Left kidney (tissue), 2 donors: ENCODE data around the gene ANKRD62. TPM values are rescaled to one million over a fixed set of nuclear protein-coding genes. Genes with fewer than 3 reads are reported as not detected.
"Not testable (repeated sequence)": the region's sequence is repeated elsewhere in the genome, so short reads cannot be mapped to it uniquely, and the experiment has no call there.

Experiments used
- DNase-seq: peaks from one replicate; pipeline ENCODE4 v3.0.0-alpha.2; 2013
- polyA plus RNA-seq: library from polyadenylated mRNA; unstranded; fragments of 120-200 nt; gene quantifications from one replicate; pipeline ENCODE4 v1.2.1, GENCODE V29; 2013; ENCODE audit not compliant: insufficient read length

The ANKRD62 gene
- polyA plus RNA-seq, 1 donor = 0.10 TPM

DNA sequence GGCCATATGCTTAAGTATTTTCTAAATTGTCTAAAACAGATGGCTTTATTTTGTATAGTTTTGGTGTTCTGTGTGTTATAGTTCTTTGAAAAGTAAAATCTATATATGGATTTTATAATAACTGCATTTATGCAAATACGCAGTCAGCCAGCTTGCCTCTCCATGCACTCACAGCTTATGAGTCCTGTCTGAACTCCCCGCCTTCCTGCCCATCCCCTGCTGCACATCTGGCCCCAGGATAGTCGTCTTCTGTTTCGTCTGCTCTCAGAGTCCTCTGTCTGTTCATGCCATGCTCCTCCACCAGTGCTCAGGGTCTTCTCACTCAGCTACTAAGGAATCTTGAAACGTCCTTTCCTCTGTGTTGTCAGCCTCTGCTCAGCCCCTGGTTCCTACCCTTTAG is 28.2 kb upstream of the ANKRD62 start:
- no peak for DNase-seq

DNA sequence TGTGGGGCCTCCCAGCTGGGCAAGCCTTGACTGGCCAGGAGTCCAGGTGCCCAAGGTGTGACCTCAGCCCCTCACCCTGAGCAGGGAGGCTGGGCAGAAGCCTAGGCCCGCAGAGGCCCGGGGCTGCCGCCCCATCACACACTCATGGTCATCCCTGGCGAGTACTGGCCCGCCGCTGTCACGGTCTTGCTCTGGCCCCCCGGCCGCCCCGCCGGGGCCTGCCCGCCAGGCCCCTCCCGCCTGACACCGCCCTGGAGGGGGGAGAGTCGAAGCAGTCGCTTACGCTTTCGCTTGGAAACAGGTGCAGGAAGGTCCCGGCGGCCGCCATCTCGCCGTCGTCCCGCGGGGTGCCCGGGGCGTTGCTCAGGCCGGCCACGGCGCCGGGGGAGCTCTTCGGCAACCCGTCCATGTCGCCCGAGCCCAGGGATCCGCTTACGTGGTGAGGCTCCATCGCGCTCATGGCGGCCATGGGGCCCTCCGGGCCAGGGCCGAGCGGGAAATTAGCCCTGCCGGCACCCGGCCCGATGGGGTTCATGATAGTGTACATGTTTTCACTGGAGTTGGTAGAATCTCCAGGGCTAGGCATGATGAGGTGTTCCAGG is 26.6 kb upstream of the ANKRD62 start:
- DNase-seq = no peak

DNA sequence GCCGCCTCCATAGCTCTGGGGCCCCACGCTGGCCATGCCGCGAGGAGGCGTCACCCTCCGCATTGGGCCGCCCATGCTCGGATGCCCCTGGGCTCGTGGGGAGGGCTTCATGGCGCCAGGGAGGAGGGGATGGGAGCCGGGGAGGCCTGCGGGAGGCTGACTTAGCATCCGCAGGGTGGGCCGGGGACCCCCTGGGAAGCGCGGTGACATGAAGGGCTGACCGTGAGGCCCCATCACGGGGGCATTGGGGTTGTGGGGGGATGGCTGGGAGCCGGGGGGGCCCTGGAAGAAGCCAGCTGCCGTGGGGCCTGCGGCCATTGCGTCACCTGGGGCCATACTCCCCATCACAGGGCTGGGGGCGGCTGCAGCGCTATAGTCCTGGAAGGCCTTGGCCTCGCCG is 26.0 kb upstream of the ANKRD62 start:
- DNase-seq = no peak

DNA sequence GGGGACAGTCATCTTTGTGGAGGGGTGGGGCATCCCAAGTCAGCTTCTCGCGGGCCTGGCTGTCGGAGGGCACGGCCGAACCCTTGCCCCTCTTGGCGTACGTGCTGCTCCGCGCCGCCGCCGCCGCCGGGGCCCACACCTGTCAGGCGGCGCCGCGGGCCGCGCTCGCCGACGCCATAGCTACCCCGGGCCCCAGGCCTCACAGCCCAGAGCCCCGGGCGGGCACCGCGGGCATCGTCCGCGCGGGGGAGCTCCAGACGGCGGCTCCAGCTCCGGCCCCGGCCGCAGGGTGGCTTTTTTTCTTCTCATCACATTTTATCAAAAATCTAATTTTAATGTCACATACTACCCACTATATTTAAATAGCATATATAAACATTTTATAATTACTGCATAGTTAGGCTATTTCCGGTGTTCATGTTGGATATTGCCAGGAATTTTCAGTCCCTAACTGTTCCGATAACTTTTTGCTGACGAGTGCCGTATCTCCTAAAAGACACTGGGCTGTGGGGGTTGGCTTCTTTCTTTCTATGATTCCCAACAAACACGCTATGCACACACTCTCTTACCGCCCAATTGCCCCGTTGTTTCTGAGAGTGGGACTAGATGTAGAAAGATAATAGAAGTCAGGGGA is 25.2 kb upstream of the ANKRD62 start:
- not testable (repeated sequence) for DNase-seq

DNA sequence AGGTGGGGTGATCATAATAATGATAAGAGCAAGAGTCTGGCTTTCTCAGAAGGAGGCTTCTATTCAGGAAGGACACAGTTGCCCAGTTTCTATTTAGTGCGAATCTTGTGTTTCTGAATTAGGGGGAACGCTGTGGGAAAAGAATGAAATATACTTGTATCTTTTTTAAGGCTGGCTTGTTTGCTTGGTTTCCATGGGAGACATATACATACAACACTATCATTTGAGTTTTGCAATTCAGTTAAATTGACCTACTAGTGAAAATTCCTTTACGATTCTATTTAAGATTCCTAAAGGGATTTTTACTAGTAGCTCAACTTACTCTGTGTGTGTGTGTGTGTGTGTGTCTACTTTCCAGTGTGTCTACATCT is 24.7 kb upstream of the ANKRD62 start:
- DNase-seq = no peak

DNA sequence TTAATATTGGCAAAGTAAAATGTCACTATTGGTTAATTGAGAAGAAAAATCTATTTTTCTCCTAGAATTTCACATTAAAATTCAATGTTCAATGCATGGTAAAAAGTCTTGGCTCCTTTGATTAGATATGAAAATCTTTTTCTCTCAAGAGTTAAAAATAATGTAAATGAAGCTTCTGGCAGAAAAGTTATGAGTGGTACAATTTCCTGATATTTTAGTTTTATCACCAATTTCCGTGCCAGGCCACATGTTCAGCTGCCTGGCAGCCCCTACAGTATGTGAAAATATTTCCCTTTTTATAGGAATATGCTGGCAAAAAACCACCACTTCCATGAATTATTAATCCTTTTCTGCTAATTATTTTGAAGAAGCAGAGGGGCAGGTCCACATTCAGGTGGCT is 22.6 kb upstream of the ANKRD62 start:
- DNase-seq = not testable (repeated sequence)

DNA sequence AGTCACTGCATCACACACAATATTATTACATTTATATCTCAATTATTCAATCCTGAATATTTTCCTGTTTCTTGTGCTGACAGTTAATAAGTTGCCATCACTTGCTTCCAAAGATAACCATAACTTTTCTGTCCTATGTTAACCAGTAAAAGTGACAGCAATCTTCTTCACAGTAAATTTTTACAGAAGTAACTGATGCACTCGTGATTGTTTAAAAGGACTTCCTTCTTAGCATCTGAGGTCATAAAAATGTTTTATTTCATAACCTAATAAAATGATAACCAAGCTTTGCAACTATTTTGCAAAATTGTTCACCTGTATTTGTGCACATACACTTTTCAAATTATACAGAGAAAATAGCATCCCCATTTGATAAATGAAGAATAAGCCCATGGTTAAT is 20.6 kb upstream of the ANKRD62 start:
- no peak for DNase-seq

DNA sequence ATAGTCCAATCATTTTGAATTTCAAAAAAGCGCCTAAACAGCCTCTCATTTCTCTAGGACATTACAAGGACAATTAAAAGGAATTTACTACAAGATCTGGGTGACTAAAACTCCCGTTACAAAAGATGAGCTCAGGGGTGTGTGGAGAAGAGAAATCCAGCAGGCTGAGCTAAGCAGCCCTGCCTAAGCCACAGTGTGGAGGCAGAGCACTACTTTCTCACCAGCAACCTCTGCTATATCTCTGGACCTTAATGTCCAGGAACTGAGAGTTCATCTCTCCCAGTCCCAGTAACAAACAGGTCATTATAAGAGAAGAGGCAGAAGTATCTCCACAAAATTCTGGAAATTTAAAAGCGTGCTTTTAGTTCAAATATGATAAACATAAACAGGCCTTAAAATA is 18.9 kb upstream of the ANKRD62 start:
- no peak for DNase-seq

DNA sequence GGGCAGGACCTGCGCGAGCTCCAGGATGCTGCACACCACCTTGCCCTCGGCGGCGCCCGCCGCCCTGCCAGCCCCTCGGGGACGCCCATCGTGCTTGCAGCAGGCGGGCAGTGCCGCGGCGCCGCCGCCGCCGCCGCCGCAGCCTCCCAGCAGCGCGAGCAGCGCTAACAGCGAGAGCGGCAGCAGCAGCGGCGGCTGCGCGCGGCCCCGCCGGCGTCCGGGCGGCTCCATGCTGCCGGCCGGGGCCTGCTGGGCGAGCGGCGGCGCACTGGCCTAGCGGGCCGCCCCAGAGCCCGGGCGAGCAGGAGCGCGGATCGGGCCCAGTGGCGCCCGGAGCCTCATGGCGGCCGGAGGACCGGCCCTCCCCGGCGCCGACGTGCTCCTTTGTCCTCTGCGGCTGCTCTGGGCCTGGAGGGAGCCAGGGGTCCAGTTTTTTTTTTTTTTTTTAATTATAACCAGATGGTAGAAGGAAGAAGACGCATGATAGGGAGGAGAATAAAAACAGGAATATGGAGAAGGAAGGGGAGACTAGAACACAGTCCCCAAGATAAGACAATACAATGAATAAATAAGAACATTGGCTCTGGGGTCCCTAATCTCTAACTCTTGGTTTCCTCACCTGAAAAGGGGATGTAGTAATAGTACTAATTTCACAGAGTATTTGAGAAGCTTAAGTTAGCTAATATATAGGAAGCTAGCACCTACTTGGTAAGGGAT is 17.1 kb upstream of the ANKRD62 start:
- peak; percentile 18 for DNase-seq

DNA sequence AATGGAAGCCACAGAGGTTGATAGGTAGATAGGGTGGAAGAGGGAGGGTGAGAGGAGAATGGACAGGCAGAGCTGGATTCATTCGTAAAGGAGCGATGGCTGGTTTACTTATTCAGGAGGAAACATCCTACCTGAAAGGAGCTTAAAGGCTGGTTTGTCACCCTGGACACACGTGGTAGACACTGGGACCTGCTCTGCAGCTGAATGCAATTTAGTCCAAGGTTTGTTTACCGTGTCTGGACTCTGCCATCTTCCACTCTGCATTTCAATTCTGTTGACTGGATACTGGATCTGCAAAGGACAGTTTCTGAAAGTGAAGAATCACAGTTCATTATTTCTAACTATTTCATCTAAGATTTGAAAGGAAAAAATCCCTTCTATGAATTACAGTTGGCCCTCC is 15.6 kb upstream of the ANKRD62 start:
- DNase-seq = not testable (repeated sequence)

DNA sequence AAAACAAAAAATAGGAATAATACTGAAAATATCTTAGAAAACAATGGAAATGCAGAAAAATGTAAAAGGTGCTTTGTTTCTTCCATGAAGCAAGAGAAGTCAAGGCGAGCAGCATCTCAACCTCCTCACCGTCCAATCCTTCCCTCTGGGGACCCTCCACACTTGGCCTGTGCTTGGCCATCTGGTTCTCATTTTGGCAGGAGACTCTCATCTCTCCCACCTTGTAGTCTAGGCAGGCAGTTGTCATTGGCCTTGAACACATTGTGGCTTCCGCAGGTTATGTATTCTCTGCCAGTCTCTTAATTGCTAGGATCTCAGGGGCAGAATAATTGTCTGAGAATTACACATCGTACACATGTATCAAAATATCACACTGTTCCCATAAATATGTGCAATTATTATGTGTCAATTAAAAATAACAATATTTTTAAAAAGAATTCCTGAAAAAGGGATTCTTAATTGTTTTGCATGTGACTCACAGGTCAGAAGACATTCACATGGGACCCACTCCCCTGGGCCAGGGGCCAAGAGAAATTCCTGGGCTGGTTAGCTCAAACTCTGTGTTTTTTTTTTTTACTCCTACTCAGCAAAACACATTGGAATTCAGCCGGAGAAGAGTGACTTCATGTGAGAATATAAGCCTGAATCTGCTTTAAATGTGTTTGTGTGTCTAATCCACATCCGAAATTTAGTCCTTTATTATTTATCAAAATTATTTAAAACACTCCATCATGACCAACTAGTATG is 14.0 kb upstream of the ANKRD62 start:
- DNase-seq = peak; percentile 15

DNA sequence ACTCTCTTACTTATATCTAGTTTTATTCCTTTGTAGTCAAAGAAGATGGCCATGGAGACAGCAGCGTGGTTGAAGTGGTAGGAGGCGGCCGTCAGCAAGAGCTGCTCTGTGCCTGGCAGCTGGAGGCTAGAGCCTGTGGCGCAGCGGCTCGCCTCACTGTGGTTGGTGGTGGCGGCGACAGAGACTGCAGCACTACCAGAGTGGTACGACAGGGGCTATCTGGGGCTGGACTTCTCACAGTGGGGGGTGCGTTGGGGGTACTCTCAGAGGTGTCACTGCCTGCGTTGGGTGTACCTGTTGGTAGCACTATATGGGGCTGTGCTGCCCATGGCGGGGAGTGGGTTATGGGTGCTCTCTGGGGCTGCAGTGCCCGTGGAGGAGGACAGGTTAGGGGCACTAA is 8.5 kb upstream of the ANKRD62 start:
- no peak for DNase-seq

DNA sequence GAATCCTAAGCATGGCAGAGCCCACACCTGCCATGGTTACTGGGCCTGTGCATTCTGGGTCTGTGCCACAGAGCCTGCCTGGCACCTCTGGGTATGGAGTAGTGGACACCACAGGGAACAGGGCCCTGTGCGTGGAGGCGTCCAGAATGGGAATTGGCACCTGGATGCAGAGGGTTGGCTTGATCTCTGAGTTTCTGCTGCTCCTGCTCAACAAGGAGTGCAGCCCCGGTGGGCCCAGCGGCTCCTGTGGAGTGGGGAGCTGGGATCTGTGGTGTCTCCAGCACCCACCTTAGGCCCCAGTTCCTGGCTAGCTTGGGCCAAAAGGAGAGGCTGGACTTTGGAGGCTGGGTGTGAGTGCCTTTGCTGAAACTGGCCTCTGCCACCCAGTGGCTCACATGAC is 7.9 kb upstream of the ANKRD62 start:
- DNase-seq = no peak

DNA sequence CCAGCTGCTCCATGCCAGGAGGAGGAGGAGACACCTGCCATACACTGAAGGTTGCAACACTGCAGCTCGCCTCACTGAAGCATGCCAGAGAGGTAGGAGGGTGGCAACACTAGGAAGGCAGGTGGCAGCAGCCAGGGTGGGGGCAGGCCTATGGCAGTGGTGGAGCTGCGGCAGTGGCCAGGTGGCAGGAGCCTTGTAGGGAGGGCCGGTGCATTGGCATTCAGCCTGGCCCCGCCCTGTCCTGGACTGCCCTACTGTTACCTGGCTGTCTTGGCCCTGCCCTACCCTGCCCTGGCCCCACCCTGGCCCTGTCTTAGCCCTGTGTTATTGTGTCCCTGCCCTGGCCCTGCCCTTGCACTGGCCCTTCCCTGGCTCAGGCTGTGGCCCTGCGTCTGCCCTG is 7.4 kb upstream of the ANKRD62 start:
- no peak for DNase-seq

DNA sequence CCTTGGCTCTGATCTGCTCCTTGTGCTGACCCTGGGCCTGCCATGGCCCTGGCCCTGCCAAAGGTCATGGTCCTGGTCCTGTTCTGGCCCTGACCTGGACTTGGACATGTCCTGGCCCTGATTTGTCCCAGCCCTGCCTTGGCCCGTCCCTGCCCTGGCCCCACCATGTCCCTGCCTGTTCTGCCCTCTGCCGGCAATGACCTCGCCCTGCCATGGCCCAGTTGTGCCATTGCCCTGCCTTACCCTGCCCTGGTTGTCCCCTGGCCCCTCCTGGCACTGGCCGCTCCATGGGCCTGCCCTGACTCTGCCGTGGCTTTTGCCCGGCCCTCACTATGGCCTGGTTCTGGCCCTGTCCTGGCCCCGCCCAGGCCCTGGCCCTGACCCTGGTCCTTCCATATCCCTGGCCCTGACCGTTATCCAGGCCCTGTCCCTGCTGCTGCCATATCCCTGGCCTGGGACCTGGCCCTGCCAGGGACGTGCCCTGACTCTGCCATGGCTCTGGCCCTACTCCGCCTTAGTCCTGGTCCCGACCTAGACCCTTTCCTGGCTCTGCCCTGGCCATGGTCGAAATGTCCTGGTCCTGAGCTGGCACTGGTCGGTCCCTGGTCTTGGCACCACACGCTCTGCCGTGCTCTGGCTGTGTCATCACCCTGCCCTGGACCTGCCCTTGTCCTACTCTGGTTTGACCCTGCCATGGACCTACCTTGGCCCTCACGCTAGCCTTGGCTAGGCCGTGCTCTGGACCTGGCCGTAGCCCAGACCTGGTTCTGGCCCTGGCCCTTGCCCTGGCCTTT is 6.8 kb upstream of the ANKRD62 start:
- no peak for DNase-seq

DNA sequence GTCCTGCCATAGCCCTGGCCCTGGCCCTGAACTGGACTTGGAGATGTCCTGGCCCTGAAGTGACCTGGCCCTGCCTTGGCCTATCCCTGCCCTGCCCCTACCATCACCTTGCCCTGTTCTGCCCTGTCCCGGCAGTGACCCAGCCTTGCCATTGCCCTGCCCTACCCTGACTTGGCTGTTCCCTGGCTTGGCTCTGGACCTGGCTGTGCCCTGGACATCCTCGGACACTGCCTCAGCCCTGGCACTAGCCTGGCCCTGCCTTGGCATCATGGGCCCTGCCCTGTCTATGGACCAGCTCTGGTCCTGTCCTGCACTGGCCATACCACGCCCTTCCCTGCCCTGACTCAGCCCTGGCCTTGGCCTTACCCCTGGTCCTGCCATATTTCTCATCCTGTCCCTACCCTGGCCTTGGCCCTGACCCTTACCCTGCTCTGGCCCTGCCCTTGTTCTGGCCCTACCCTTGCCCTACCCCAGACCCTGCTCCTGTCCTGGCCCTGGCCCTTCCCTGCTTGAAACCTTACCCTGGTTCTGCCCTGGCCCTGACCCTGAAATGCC is 6.1 kb upstream of the ANKRD62 start:
- no peak for DNase-seq

DNA sequence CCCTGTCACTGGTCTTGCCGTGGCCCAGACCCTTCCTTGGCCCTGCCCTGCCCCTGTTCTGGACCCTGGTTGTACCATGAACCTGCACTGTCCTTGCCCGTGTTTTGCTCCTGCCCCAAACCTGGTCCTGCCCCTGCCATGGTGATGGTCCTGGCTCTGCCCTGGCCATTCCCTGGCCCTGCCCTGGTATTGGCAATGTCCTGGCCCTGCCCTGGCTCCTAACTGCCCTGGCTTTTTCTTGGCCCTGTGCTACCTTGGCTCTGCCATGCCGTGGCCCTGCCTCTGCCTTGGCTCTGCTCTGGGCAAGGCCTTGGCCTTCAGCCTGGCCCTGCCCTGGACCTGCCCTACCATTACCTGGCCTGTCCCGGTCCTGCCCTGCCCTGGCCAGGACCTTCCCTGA is 5.5 kb upstream of the ANKRD62 start:
- DNase-seq = no peak

DNA sequence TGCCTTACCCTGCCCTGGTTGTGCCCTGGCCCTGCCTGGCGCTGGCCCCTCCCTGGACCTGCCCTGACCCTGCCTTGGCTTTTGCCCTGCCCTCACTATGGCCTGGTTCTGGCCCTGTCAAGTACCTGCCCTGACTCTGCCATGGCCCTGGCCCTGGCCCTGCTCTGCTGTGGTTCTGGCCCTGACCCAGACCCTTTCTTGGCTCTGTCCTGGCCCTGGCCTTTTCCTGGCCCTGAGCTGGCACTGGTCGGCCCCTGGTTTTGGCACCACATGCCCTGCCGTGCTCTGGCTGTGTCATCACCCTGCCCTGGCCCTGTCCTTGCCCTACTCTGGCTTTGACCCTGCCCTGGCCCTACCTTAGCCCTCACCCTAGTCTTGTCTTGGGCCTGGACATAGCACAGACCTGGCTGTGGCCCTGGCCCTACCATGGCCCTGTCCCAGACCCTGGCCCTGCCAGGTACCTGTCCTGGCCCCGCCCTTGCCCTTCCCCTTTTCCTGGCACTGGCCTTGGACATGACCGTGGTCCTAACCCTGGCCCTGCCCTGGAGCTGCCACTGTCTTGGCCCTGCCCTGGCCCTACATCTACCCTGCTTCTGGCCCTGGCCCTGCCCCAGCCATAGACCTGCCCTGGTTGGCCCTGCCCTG is 4.8 kb upstream of the ANKRD62 start:
- DNase-seq = no peak

DNA sequence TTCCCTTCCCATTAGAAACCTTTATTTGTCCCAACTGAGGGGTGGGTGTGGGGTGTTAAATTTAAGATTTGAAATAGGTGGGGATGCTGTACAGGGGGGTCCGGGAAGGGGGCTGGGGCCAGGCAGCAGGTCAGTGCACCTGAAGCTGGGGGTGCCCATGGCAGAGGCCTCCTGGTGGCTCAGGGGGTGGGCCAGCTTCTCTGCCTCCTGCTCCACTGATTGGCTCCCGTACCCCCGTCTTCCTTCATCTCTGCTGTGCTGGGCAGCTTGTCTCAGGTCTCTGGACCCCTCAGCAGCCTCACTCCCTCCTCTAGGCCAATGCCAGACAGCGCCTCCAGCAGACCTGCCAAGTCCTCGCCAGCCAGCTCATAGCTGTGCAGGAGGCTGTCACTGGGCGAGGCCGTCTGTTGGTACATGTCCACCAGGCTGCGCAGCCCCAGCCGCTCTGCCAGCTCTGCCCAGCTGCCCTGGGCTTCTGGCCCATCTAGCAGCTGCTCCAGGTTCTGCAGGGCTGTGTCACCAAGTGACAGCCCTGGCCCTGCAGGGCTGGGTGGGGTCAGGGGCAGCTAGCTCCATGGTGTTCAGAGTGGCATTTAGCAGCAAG is 2.0 kb upstream of the ANKRD62 start:
- no peak for DNase-seq

DNA sequence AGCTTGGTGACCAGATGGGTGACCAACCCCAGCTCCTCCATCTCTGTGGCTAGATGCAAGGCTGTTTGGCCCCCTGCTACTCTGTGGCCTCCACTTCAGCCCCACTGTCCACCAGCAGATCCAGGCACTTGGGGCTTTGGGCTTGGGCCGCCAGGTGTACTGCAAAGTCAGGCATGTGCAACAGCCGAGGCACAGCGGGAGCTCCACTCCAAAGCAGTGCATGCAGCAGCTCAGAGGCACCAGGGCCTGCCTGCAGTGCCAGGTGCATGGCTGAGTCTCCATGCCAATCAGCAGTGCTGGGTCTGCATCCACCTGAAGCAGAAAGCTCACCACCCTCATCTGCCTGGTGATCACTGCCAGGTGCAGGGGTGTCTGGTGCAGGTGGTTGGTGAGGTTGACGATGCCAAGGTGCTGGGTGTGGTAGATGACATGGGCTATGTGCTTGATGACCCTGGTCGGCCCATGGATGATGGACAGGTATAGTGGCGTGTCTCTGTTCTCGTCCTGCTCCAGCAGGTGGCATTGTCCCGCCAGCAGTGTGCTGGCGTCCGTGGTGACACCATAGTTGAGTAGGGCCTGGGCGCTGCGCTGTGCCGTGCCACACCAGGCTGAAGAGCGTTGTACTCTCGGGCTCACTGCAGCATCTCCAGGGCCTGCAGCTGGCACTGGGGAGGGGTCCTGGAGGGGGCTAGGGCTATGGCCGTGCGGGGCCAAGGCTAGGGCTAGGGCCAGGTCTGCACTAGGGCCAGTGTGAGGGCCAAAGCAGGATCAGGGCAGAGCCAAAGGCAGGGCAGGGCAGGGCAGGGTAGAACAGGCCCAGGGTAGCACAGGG is 1.0 kb upstream of the ANKRD62 start:
- no peak for DNase-seq
